ENCODE measurements around the gene KIF26B. TPM values are rescaled to one million over a fixed set of nuclear protein-coding genes. Genes with fewer than 3 reads are reported as not detected.

Gene KIF26B
- total RNA-seq, 1 experiment from 2014 or later = 0.04 TPM

DNA sequence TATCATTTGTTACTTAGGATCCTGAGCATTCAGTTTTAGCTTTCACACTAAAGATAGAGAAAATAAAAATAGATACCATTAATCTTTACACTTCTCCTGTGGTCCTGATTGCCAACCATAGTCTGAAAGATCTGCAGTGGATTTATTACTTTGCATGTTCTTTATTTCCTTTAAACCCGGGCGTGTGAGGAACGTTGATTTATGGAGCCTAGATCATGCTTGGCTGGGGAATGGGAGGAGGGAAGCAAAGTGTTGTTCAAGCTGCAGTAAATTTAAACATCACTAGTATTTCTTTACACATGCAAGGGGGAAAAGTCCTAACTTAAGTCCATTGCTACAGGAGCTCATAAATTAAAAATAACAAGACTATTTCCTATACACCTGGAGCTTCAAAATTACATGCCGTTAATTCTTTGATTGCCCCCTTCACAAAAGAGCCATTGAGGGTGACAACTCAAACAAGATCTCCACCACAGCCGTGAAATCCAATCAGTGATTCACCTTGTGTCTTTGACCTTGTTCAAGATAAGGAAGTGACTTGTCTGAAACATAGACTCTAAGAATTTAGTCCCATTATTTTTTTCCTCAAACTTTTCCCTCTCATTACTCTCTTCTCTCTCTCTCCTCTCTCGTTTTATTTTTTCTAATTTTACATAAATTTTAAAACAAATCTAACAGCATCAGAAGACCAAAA lies 282.7 kb downstream of the KIF26B start:
- Histone ChIP-seq H2AFZ (ENCODE audit: low read length) (no peak overlapping the region), H4K20me1 (ENCODE audit: low read length) (no peaks in the 10 kb centered on the region), H3K9ac (ENCODE audit: low read length) (no peak overlapping the region), H3K9me3 (ENCODE audit: low read length) (no peaks in the 10 kb centered on the region), H3K79me2 (ENCODE audit: low read length) (no peaks in the 10 kb centered on the region), H3K27me3 (ENCODE audit: low read length) (peaks cover 82% of the 10 kb centered on the region), H3K4me3 (ENCODE audit: low read length) (no peak overlapping the region), H3K27ac (ENCODE audit: low read length) (no peak overlapping the region), H3K36me3 (ENCODE audit: low read depth, low read length) (no peaks in the 10 kb centered on the region), H3K4me2 (ENCODE audit: low read length) (no peak overlapping the region), H3K9me2 (replicated peaks; ENCODE audit: low read length) (no peaks in the 10 kb centered on the region), H3F3A (ENCODE audit: low read length, unreplicated experiment) (no peaks in the 10 kb centered on the region), H3K4me1 (ENCODE audit: insufficient read depth, low read length) (no peaks in the 10 kb centered on the region)
- ATAC-seq (no peak), DNase-seq (no peak)
- intact Hi-C loops (cut with micrococcal nuclease) = no loop called here
- TF ChIP-seq EZH2phosphoT487 (IDR thresholded peaks at IDR 0.05; ENCODE audit: borderline replicate concordance, low read length) = no peak
- TF ChIP-seq, protein P1, sequence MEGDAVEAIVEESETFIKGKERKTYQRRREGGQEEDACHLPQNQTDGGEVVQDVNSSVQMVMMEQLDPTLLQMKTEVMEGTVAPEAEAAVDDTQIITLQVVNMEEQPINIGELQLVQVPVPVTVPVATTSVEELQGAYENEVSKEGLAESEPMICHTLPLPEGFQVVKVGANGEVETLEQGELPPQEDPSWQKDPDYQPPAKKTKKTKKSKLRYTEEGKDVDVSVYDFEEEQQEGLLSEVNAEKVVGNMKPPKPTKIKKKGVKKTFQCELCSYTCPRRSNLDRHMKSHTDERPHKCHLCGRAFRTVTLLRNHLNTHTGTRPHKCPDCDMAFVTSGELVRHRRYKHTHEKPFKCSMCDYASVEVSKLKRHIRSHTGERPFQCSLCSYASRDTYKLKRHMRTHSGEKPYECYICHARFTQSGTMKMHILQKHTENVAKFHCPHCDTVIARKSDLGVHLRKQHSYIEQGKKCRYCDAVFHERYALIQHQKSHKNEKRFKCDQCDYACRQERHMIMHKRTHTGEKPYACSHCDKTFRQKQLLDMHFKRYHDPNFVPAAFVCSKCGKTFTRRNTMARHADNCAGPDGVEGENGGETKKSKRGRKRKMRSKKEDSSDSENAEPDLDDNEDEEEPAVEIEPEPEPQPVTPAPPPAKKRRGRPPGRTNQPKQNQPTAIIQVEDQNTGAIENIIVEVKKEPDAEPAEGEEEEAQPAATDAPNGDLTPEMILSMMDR (conservative IDR thresholded peaks at IDR 0.05; ENCODE audit: low read depth, low read length) = no peak
- TF ChIP-seq EZH2 (IDR thresholded peaks at IDR 0.05; ENCODE audit: low read length, unreplicated experiment) = no peak
- no TSS peak for BruUV-seq (replicated peaks)
- CTCF ChIA-PET = no interaction called here
- POLR2A ChIA-PET (ENCODE audit: unreplicated experiment) = no interaction called here

DNA sequence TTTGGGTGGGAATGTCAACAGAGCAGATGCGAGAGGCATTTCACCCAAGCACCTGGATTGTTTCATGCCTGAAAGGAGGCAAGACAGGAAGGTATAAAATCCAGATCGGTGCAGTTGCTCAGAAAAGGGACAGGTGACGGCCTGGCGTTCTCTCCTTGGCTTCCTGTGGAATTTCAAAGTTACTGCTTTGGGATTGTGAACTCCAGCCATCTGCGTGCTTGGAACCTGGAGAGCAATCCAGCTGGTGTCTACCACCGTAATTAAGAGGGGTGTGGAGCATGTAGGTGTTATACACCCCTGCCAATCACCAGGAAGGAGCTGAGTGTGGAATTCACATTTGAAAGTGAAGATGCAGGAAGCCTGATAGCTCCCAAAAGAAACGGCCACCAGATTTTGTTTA lies 286.1 kb downstream of the KIF26B start:
- no peak for ATAC-seq
- Histone ChIP-seq H3K36me3 (ENCODE audit: low read depth, low read length) (no peaks in the 10 kb centered on the region), H3K9me2 (replicated peaks; ENCODE audit: low read length) (no peaks in the 10 kb centered on the region), H3K9ac (ENCODE audit: low read length) (no peak overlapping the region), H4K20me1 (ENCODE audit: low read length) (no peaks in the 10 kb centered on the region), H3K9me3 (ENCODE audit: low read length) (no peaks in the 10 kb centered on the region), H3K4me2 (ENCODE audit: low read length) (no peak overlapping the region), H2AFZ (ENCODE audit: low read length) (no peak overlapping the region), H3K4me1 (ENCODE audit: insufficient read depth, low read length) (no peaks in the 10 kb centered on the region), H3K27me3 (ENCODE audit: low read length) (peaks cover 87% of the 10 kb centered on the region), H3K27ac (ENCODE audit: low read length) (no peak overlapping the region), H3K79me2 (ENCODE audit: low read length) (no peaks in the 10 kb centered on the region), H3F3A (ENCODE audit: low read length, unreplicated experiment) (no peaks in the 10 kb centered on the region), H3K4me3 (ENCODE audit: low read length) (no peak overlapping the region)
- POLR2A ChIA-PET (ENCODE audit: unreplicated experiment) = no interaction called here
- TF ChIP-seq, protein P1 (conservative IDR thresholded peaks at IDR 0.05; ENCODE audit: low read depth, low read length) = no peak
- no peak for TF ChIP-seq EZH2 (IDR thresholded peaks at IDR 0.05; ENCODE audit: low read length, unreplicated experiment)
- no peak for TF ChIP-seq EZH2phosphoT487 (IDR thresholded peaks at IDR 0.05; ENCODE audit: borderline replicate concordance, low read length)
- intact Hi-C loops (cut with micrococcal nuclease) = no loop called here
- no TSS peak for BruUV-seq (replicated peaks)
- DNase-seq = no peak
- CTCF ChIA-PET = no interaction called here

DNA sequence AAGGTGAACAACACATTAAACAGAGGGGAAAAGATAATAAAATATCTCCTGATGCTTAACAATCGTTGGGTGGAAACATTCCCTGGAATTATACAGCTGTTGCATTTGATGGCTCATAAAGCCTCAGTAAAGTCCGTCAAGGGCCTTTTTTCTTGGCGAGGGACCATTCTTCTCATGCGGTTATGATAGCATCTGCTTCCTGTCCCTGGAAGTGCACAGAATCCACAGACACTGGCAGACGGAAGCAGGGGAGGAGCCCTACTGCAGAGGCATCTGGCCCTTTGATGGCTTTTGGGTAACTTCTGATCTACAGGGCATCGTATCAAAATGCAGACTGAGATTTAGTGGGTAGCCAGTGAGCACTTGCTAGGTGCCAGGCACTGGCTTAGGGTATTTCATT lies 286.9 kb downstream of the KIF26B start:
- no TSS peak for BruUV-seq (replicated peaks)
- no peak overlapping the region for H3K9ac ChIP-seq (ENCODE audit: low read length)
- H3K9me3 ChIP-seq (ENCODE audit: low read length) = no peaks in the 10 kb centered on the region
- H3K4me3 ChIP-seq (ENCODE audit: low read length) = no peak overlapping the region
- H3K9me2 ChIP-seq (replicated peaks; ENCODE audit: low read length) = no peaks in the 10 kb centered on the region
- H3F3A ChIP-seq (ENCODE audit: low read length, unreplicated experiment) = no peaks in the 10 kb centered on the region
- ChIA-PET POLR2A (ENCODE audit: unreplicated experiment) (no interaction called here), CTCF (no interaction called here)
- H3K36me3 ChIP-seq (ENCODE audit: low read depth, low read length) = no peaks in the 10 kb centered on the region
- no peak for DNase-seq
- no peaks in the 10 kb centered on the region for H3K79me2 ChIP-seq (ENCODE audit: low read length)
- H3K4me1 ChIP-seq (ENCODE audit: insufficient read depth, low read length) = no peaks in the 10 kb centered on the region
- H3K4me2 ChIP-seq (ENCODE audit: low read length) = no peak overlapping the region
- peaks cover 87% of the 10 kb centered on the region for H3K27me3 ChIP-seq (ENCODE audit: low read length)
- ATAC-seq = no peak
- no peaks in the 10 kb centered on the region for H4K20me1 ChIP-seq (ENCODE audit: low read length)
- H3K27ac ChIP-seq (ENCODE audit: low read length) = no peak overlapping the region
- intact Hi-C loops (cut with micrococcal nuclease) = no loop called here
- TF ChIP-seq EZH2phosphoT487 (IDR thresholded peaks at IDR 0.05; ENCODE audit: borderline replicate concordance, low read length) = no peak; the same call in 1 of the 2 replicates
- TF ChIP-seq, protein P1 (conservative IDR thresholded peaks at IDR 0.05; ENCODE audit: low read depth, low read length) = no peak
- no peak for TF ChIP-seq EZH2 (IDR thresholded peaks at IDR 0.05; ENCODE audit: low read length, unreplicated experiment)
- no peak overlapping the region for H2AFZ ChIP-seq (ENCODE audit: low read length)
